Measurements from ENCODE around the gene TNS1.

- TF ChIP-seq ZNF551 (CRISPR knock-in tag; IDR thresholded peaks at IDR 0.05), result no peak
- TF ChIP-seq, protein P1, sequence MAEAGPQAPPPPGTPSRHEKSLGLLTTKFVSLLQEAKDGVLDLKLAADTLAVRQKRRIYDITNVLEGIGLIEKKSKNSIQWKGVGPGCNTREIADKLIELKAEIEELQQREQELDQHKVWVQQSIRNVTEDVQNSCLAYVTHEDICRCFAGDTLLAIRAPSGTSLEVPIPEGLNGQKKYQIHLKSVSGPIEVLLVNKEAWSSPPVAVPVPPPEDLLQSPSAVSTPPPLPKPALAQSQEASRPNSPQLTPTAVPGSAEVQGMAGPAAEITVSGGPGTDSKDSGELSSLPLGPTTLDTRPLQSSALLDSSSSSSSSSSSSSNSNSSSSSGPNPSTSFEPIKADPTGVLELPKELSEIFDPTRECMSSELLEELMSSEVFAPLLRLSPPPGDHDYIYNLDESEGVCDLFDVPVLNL (CRISPR knock-in tag; IDR thresholded peaks at IDR 0.05; ENCODE audit: low read depth), result no peak
- TF ChIP-seq CC2D1A (IDR thresholded peaks at IDR 0.05), result no peak
- no peak for TF ChIP-seq BRCA1 (IDR thresholded peaks at IDR 0.05)
- no peak for TF ChIP-seq BRCA1 (CRISPR knock-in tag; IDR thresholded peaks at IDR 0.05)
- TF ChIP-seq FOXK2 (conservative IDR thresholded peaks at IDR 0.05 in 1 of 2, IDR thresholded peaks at IDR 0.05 in 1 of 2; ENCODE audit: low read depth in 2 of 2), result no peak
- TF ChIP-seq RCOR1 (IDR thresholded peaks at IDR 0.05; ENCODE audit: borderline replicate concordance in 1 of 2, low read depth in 2 of 2, low read length in 2 of 2), result no peak
These were observed 53.9 kb downstream of the TNS1 start for GRCh38 chr2:217948897-217949296.

All from K562 (cell line).